H1 (cell line): Measurements from ENCODE around the gene LURAP1L. TPM values are rescaled to one million over a fixed set of nuclear protein-coding genes. Genes with fewer than 3 reads are reported as not detected.

Experiments used
- CBX8 ChIP-seq: fragments of 300-800, 300-1000 bp; sonication (generic); IDR thresholded peaks from 2 replicates; pipeline ENCODE4 v1.7.1; 2016; ENCODE audit warnings: low read depth, low read length, borderline replicate concordance
- GTF2F1 ChIP-seq: IDR thresholded peaks from 2 replicates; pipeline ENCODE4 v1.6.1; 2012; ENCODE audit warnings: low read depth, low read length, improper control_type of control experiment, borderline replicate concordance
- SIN3A ChIP-seq, 2 experiments: IDR thresholded peaks in 1 of 2; conservative IDR thresholded peaks in 1 of 2; 2 replicates each; pipeline ENCODE4 v1.6.1; 2011 to 2012; ENCODE audit warnings: low read length in 2 of 2, improper control_type of control experiment in 1 of 2, low read depth in 1 of 2, mild to moderate bottlenecking in 1 of 2
- YY1 ChIP-seq: IDR thresholded peaks from 2 replicates; pipeline ENCODE4 v1.6.1; 2011; ENCODE audit warnings: low read depth, mild to moderate bottlenecking, low read length
- polyA plus RNA-seq, 7 experiments: library from polyadenylated mRNA; depleted of rRNA in 3 of 7; stranded (reverse) in 5 of 7; unstranded in 2 of 7; fragments of >200 nt in 5 of 7; fragments of 200-250 nt in 2 of 7; gene quantifications; 1 replicate in 5 of 7; 2 replicates in 1 of 7; 4 replicates in 1 of 7; pipeline versions ENCODE4 v1.2.1 to v1.2.3, GENCODE V29; 2011 to 2013; ENCODE audit warnings: missing spikeins in 2 of 7, mixed read lengths in 2 of 7
- total RNA-seq: library from RNA; stranded (reverse); fragmentation: NEBNext Ultra II Directional; extraction: Animal tissue kit (Norgen Biotek cat#: 25700); gene quantifications from 2 replicates; pipeline ENCODE4 v1.2.1, GENCODE V29; 2021
- TF ChIP-seq, protein P1 (sequence below): IDR thresholded peaks from 2 replicates; pipeline ENCODE4 v1.6.1; 2011; ENCODE audit warnings: low read length, improper control_type of control experiment

Gene LURAP1L
- total and polyA plus RNA-seq, 2 of the 8 experiments (the other 6 are each of a cell fraction or from before 2014, with no cell fraction given) = 0.63 to 1.2 TPM

DNA sequence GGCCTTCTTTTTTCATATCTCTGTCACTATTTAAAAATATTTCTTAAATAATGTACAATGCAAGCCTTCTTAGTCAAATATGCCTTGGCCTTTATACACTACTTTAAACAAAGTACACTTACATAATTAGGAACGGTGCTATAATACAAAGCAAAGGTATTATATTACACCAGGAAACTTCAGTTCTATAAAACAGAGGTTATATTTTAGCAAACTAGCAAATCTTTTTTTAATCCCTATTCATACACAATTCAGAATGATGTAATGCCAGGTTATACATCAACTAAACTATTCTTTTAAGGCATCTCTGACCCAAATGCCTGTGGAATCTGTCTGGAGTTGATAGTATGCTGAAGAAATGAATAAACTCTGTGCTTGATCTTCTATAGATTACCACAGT is 10.7 kb upstream of the LURAP1L start (continued):
- TF ChIP-seq, protein P1, sequence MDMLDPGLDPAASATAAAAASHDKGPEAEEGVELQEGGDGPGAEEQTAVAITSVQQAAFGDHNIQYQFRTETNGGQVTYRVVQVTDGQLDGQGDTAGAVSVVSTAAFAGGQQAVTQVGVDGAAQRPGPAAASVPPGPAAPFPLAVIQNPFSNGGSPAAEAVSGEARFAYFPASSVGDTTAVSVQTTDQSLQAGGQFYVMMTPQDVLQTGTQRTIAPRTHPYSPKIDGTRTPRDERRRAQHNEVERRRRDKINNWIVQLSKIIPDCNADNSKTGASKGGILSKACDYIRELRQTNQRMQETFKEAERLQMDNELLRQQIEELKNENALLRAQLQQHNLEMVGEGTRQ = no peak
- TF ChIP-seq GTF2F1 (no peak), CBX8 (no peak), YY1 (no peak), SIN3A (conservative IDR thresholded peaks at IDR 0.05 in 1 of 2, IDR thresholded peaks at IDR 0.05 in 1 of 2; ENCODE audit: low read depth in 1 of 2, low read length in 2 of 2) (no peak)
- TF ChIP-seq, all 59 proteins: peak for 0
